Subcutaneous abdominal adipose tissue (tissue), 5 donors: ENCODE data around the gene DIO3.
A peak's percentile ranks its signal among the peaks of the same experiment; 100 is the strongest.

Experiments
- H3K27ac ChIP-seq: one replicate; pipeline ENCODE4 v1.7.0; 2013; ENCODE audit warnings: low read depth, mild to moderate bottlenecking, inconsistent platforms, low read length, moderate library complexity
- H3K27me3 ChIP-seq, 5 donors: one replicate each; pipeline ENCODE4 v1.7.0; 2013; ENCODE audit warnings: low read length in 5 of 5, inconsistent platforms in 1 of 5; ENCODE audit not compliant: control insufficient read depth in 5 of 5, insufficient read depth in 4 of 5
- H3K36me3 ChIP-seq, 5 donors: one replicate each; pipeline ENCODE4 v1.7.0; 2013; ENCODE audit warnings: low read length in 5 of 5; ENCODE audit not compliant: control insufficient read depth in 5 of 5, insufficient read depth in 5 of 5
- H3K4me1 ChIP-seq, 5 donors: one replicate each; pipeline ENCODE4 v1.7.0; 2013; ENCODE audit warnings: low read length in 5 of 5, mild to moderate bottlenecking in 3 of 5, moderate library complexity in 1 of 5; ENCODE audit not compliant: control insufficient read depth in 5 of 5, insufficient read depth in 5 of 5
- H3K4me3 ChIP-seq, 5 donors: one replicate each; pipeline ENCODE4 v1.7.0; 2013; ENCODE audit warnings: low read length in 5 of 5, low read depth in 1 of 5
- H3K9ac ChIP-seq, 5 donors: one replicate each; pipeline ENCODE4 v1.7.0; 2013; ENCODE audit warnings: low read length in 5 of 5, mild to moderate bottlenecking in 4 of 5, moderate library complexity in 3 of 5
- H3K9me3 ChIP-seq, 5 donors: one replicate each; pipeline ENCODE4 v1.7.0; 2013; ENCODE audit warnings: low read length in 5 of 5; ENCODE audit not compliant: control insufficient read depth in 5 of 5
- donor health status: healthy.
- donor health status: healthy.
- donor health status: healthy.
- donor health status: healthy.
- donor health status: healthy.

The DIO3 gene

GRCh38 chr14:101577221-101577909 is 16.1 kb downstream of the DIO3 start:
- Histone ChIP-seq H3K27ac (no peak overlapping the region), H3K9ac (no peak overlapping the region), H3K4me1 (no peaks in the 10 kb centered on the region), H3K36me3 (no peaks in the 10 kb centered on the region), H3K9me3 (peaks cover 0 to 2% (median 0%) of the 10 kb centered on the region in 5 donors), H3K27me3 (peaks cover 7 to 13% (median 10%) of the 10 kb centered on the region in 5 donors), H3K4me3 (no peak overlapping the region)

GRCh38 chr14:101578489-101578888 is 17.2 kb downstream of the DIO3 start:
- H3K36me3 ChIP-seq: no peaks in the 10 kb centered on the region
- no peak overlapping the region for H3K27ac ChIP-seq
- H3K4me3 ChIP-seq: no peak overlapping the region
- no peaks in the 10 kb centered on the region for H3K4me1 ChIP-seq
- peaks cover 7 to 15% (median 10%) of the 10 kb centered on the region in 5 donors for H3K27me3 ChIP-seq
- no peak overlapping the region for H3K9ac ChIP-seq
- H3K9me3 ChIP-seq: peaks cover 0 to 2% (median 0%) of the 10 kb centered on the region in 5 donors

DNA sequence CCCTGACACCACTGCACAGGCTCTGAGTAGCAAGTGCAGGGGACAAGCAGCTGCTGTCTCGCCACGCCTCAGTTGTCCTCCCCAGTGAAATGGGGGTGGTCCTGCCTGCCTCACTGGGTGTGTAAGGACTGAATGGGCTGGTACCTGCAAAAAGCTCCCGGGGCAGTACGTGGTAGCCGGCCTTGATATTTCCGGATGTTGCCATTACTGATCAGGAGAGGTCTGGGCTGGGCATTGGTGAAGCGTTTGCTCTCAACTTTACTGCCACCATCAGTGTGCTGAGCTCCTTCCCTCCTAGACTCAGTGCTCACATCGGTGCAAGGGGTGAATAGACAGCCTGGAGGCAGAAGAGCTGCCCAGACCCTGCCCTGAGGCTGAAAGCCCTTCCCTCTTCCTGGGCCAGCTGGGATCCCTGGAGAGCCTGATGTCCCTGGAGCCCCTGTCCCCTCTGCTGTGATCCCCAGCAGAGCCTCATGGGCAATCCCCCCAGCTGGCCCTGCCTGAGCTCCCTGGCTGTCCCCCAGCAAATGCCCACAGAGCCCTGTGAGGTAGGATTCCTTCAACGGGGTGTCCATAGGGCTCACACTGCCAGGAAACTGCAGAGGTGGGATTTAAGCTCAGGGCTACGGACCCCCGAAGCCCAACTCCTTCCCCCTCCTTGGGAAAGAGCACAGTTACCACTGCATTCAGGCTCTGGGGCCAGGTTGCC is 18.2 kb downstream of the DIO3 start:
- Histone ChIP-seq H3K27ac (no peak overlapping the region), H3K9me3 (peaks cover 0 to 2% (median 0%) of the 10 kb centered on the region in 5 donors), H3K4me3 (no peak overlapping the region), H3K36me3 (no peaks in the 10 kb centered on the region), H3K4me1 (peaks cover 0 to 9% (median 7%) of the 10 kb centered on the region in 5 donors), H3K27me3 (peaks cover 5 to 16% (median 13%) of the 10 kb centered on the region in 5 donors), H3K9ac (no peak overlapping the region)

DNA sequence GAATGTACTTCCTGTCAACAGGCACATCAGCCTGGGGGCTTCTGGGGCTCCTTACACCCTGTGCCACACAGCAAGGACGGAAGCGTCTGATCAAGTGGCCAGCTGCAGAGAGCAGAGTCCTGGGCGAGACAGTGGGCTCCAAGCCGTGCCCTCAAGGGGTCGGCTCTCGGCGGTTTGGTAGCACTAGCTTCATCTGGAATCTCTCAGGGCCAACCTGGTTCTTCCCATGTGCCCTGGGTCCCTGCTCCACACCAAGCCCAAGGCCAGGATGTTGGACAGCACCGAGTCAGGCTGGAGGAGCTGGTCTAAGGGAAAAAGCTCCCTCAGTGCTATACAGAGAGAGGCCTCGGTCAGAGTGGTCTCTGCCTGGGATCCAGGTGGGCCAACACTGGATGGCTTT is 20.5 kb downstream of the DIO3 start:
- Histone ChIP-seq H3K36me3 (no peaks in the 10 kb centered on the region), H3K27ac (no peak overlapping the region), H3K9ac (no peak overlapping the region), H3K4me1 (peaks cover 0 to 13% (median 9%) of the 10 kb centered on the region in 5 donors), H3K4me3 (no peak overlapping the region), H3K27me3 (peaks cover 5 to 19% (median 16%) of the 10 kb centered on the region in 5 donors), H3K9me3 (peaks cover 0 to 3% (median 0%) of the 10 kb centered on the region in 5 donors)

DNA sequence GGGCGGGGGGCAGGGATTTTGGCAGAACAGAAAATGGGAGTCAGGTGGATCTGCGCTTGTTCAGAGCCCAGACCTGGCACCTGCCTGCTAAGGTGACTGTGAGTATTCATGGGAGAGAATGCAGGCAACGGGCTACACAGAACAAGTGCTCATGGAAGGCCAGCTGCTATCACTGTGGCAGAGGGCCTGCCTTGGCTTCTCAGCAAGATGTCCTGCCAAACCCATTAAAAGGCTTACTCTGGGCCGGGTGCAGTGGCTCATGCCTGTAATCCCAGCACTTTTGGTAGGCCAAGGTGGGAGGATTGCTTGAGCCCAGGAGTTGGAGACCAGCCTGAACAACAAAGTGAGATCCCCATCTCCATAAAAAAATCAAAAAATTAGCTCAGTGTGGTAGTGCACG is 21.0 kb downstream of the DIO3 start:
- Histone ChIP-seq H3K27me3 (peaks cover 5 to 20% (median 19%) of the 10 kb centered on the region in 5 donors), H3K27ac (no peak overlapping the region), H3K36me3 (no peaks in the 10 kb centered on the region), H3K4me3 (no peak overlapping the region), H3K9ac (no peak overlapping the region), H3K9me3 (peaks cover 0 to 3% (median 0%) of the 10 kb centered on the region in 5 donors), H3K4me1 (peaks cover 0 to 13% (median 9%) of the 10 kb centered on the region in 5 donors)

- no peak overlapping the region for H3K27ac ChIP-seq
- H3K27me3 ChIP-seq: peaks cover 5 to 22% (median 19%) of the 10 kb centered on the region in 5 donors
- H3K4me3 ChIP-seq: no peak overlapping the region
Measured at GRCh38 chr14:101583006-101583714, 21.9 kb downstream of the DIO3 start.

GRCh38 chr14:101583715-101584054 is 22.4 kb downstream of the DIO3 start:
- H3K27me3 ChIP-seq: peaks cover 7 to 24% (median 18%) of the 10 kb centered on the region in 5 donors
- no peaks in the 10 kb centered on the region for H3K36me3 ChIP-seq
- H3K27ac ChIP-seq: no peak overlapping the region
- peak overlapping the region in 2 of 5 donors; percentile 48 to 52 for H3K4me3 ChIP-seq
- peaks cover 0 to 13% (median 9%) of the 10 kb centered on the region in 5 donors for H3K4me1 ChIP-seq
- no peak overlapping the region for H3K9ac ChIP-seq
- peaks cover 0 to 3% (median 0%) of the 10 kb centered on the region in 5 donors for H3K9me3 ChIP-seq

More at GRCh38 chr14:101583006-101583714, 21.9 kb downstream of the DIO3 start:
- peaks cover 0 to 3% (median 0%) of the 10 kb centered on the region in 5 donors for H3K9me3 ChIP-seq
- H3K36me3 ChIP-seq: no peaks in the 10 kb centered on the region
- peaks cover 0 to 13% (median 9%) of the 10 kb centered on the region in 5 donors for H3K4me1 ChIP-seq
- no peak overlapping the region for H3K9ac ChIP-seq

DNA sequence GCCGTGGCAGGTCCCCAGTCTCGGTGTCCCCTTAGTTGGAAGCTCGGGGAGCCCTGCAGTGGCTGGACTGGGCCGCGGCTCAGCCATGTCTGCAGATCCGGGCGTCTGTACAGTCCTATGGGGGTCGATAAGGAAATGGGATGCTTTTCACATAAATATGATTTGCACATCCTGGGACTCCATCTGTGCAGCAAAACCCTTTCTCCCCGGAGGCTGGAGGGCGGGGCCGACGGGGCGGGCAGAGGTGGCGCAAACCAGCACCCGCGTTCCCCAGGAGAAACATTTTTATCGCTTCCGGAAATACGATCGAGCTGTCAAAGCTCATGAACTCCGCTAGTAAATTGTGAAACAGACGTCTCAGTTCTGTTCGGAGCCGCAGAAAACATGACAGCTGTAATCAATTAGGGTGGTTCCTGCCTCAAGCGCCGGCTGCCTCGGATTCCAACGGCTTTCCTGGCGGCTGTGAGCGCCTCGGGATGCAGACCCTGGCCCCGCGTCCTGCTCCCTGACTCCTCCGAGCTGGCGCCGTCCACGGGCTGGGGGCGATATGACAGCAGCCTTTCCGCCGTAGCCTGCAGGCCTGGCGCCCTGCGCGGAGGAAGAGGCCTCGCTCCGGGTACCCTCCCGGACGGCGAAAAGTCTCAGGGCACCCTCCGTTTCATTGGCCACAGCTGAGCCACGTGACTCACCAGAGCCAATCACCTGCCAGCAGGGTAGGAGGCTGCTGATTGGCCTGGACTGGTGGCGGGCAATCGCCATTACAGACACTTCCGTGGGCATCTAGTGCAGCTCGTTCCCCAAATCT is 23.0 kb downstream of the DIO3 start:
- H3K27ac ChIP-seq: no peak overlapping the region
- no peak overlapping the region for H3K9ac ChIP-seq
- H3K4me3 ChIP-seq: peak overlapping the region in 4 of 5 donors; percentile 33 to 52 (median 48)
- H3K36me3 ChIP-seq: no peaks in the 10 kb centered on the region
- peaks cover 0 to 13% (median 9%) of the 10 kb centered on the region in 5 donors for H3K4me1 ChIP-seq
- H3K9me3 ChIP-seq: peaks cover 0 to 3% (median 0%) of the 10 kb centered on the region in 5 donors
- peaks cover 6 to 22% (median 15%) of the 10 kb centered on the region in 5 donors for H3K27me3 ChIP-seq

DNA sequence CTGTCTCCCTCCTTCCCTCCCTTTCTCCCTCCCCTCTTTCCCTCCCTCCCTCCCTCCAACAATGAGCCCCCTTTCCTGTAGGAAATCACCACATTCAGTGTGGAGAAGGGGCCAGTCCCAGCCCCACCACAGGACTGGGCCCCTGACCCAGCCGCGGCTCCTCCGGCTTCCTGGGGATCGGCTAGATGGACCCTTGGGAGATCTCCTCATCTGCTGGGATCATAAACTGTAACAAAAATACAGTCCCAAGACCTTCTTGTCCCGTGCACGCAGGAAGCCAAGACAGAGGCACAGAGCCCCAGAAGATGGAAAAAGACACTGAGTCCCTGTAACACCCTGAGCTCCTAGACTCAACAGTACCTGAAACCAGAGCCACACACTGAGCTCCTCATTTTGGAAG is 23.9 kb downstream of the DIO3 start:
- H3K27ac ChIP-seq: no peak overlapping the region
- no peak overlapping the region for H3K9ac ChIP-seq
- no peak overlapping the region for H3K4me3 ChIP-seq
- peaks cover 0 to 3% (median 0%) of the 10 kb centered on the region in 5 donors for H3K9me3 ChIP-seq
- H3K4me1 ChIP-seq: peaks cover 1 to 13% (median 9%) of the 10 kb centered on the region in 5 donors
- H3K27me3 ChIP-seq: peaks cover 0 to 18% (median 9%) of the 10 kb centered on the region in 5 donors
- no peaks in the 10 kb centered on the region for H3K36me3 ChIP-seq
